Measurements from ENCODE around the gene TMEM114.

TMEM114 gene

DNA sequence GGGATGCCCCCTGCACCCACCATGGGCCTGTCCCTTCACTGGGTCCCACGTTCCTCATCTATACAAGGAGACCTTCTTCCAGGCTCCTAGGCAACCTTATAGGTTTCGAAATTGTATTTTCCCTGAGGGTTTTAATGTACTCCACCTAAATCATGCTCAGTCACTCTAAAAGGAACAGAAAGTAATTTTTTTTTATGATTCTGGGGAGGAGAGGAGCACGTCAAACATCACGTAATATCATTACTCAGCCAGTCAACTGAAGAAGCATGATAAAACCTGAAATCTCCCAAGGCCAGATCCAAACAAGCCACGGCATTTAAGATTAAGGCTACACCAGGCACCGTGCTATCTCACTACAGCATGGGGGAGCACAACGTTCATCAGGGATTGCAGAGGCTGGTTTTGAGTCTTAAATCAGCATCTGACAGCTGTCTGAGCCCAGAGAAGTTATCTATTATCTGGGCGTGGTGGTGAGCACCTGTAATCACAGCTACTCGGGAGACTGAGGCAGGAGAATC, 3.9 kb upstream of the TMEM114 start:
- no peak for DNase-seq (ENCODE audit: low read depth)
- no peak overlapping the region for H3K4me3 ChIP-seq (ENCODE audit: low read depth, low read length)
- TF ChIP-seq, protein P1, sequence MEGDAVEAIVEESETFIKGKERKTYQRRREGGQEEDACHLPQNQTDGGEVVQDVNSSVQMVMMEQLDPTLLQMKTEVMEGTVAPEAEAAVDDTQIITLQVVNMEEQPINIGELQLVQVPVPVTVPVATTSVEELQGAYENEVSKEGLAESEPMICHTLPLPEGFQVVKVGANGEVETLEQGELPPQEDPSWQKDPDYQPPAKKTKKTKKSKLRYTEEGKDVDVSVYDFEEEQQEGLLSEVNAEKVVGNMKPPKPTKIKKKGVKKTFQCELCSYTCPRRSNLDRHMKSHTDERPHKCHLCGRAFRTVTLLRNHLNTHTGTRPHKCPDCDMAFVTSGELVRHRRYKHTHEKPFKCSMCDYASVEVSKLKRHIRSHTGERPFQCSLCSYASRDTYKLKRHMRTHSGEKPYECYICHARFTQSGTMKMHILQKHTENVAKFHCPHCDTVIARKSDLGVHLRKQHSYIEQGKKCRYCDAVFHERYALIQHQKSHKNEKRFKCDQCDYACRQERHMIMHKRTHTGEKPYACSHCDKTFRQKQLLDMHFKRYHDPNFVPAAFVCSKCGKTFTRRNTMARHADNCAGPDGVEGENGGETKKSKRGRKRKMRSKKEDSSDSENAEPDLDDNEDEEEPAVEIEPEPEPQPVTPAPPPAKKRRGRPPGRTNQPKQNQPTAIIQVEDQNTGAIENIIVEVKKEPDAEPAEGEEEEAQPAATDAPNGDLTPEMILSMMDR (IDR thresholded peaks at IDR 0.05; ENCODE audit: low read depth, low read length, missing control alignments) = no peak

DNA sequence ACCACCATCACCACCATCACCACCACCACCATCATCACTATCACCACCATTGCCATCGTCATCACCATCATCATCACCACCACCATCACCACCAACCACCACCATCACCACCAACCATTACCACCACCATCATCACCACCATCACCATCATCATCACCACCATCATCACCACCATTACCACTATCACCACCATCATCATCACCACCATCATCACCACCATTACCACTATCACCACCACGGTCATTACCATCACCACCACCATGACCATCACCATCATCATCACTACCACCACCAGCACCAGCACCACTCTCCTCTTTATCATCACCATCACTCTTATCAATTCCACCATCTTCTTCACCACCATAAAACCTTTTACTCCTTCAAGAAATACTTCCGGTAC, 1.1 kb upstream of the TMEM114 start:
- H3K4me3 ChIP-seq (ENCODE audit: low read depth, low read length) = no peak overlapping the region
- DNase-seq (ENCODE audit: low read depth) = no peak
- TF ChIP-seq, protein P1 (IDR thresholded peaks at IDR 0.05; ENCODE audit: low read depth, low read length, missing control alignments) = no peak

DNA sequence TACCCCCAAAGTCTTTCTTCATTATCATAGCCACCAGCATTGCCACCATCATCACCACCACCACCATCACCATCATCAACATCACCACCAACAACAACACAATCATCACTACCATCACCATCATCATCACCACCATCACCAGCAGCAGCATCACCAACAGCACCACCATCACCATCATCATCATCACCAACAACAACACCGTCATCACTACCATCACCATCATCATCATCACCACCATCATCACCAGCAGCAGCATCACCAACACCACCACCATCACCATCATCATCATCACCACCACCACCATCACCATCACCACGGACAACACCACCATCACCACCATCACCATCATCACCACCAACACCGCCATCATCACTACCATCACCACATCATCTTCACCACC, 500 bp upstream of the TMEM114 start:
- no peak overlapping the region for H3K4me3 ChIP-seq (ENCODE audit: low read depth, low read length)
- no peak for DNase-seq (ENCODE audit: low read depth)
- TF ChIP-seq, protein P1 (IDR thresholded peaks at IDR 0.05; ENCODE audit: low read depth, low read length, missing control alignments) = no peak

DNA sequence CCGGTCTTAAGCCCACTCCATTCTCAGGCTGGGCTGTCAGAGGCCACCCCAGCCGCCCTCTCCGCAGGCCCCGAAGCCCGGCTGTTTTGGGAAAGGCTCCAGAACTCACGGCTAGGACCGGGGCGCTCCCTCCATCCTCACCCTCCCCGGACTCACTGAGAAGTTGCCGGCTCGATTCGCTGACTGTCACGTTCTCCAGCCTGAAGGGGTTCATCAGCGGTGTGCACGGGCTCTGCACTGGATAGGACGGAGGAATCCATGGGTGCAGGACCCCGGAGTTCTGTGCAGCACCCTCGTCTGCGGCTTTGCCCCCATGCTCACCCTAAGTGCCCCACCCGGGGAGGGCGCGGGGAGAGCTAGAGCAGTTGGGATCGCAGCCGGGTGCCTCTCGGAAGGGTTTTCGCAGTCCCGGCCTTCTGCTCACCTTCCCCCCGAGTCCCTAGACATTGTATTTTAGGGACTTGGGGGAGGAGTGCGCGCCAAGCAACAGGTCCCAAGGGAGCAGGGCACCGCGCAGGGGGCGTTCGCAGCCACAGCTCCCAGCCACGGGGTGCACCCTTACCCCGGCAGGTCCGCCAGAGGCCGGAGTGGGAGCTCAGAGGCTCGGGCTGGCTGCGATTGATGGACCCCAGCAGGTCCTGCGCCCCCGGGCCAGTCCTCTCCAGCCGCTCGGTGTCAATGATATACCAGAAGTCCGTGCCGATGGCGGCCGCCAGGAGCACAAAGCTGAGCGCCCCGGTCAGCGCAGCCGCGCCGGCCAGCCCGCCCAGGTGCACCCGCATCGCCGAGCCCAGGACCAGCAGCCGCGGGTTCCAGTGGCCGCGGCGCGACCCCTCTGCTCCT, 1.0 kb downstream of the TMEM114 start:
- TF ChIP-seq, protein P1 (IDR thresholded peaks at IDR 0.05; ENCODE audit: low read depth, low read length, missing control alignments) = no peak
- H3K4me3 ChIP-seq (ENCODE audit: low read depth, low read length) = no peak overlapping the region
- DNase-seq (ENCODE audit: low read depth) = no peak

DNA sequence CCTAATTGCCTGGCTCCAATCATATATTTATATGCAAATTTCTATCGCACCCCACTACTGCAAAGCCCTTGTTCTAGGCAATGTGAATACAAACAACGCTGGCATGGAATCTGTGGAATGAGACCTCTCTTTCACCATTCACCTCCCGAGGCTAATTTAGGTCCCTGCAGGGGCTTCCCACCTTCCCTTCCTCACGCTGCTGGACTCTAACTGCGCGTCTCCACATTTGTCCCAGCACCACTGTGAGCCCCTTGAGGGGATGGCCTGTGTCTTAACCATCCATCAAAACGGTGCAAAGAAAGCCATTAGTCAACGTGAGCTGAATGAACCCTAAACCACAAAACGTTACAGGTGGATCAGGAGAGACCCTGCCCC, 1.6 kb downstream of the TMEM114 start:
- H3K4me3 ChIP-seq (ENCODE audit: low read depth, low read length) = no peak overlapping the region
- TF ChIP-seq, protein P1 (IDR thresholded peaks at IDR 0.05; ENCODE audit: low read depth, low read length, missing control alignments) = no peak

DNA sequence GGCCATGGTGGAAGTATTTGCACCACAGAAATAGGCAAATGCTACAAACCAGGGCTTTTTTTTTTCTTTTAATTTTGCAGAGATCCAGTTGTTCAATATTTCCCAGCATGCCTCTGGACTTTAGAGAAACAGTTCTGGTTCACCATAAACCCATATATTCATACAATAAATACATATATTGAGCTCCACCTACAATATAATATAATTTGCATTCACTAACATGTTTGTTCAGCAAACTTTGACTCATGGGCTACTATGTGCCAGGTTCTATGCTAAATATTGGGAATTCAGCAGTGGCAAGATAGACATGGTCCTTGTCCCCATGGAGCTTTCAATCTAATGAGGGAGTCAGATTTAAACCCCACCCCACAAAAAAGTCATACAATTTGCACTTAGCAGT, 3.2 kb downstream of the TMEM114 start:
- TF ChIP-seq, protein P1 (IDR thresholded peaks at IDR 0.05; ENCODE audit: low read depth, low read length, missing control alignments) = no peak
- DNase-seq (ENCODE audit: low read depth) = no peak
- no peak overlapping the region for H3K4me3 ChIP-seq (ENCODE audit: low read depth, low read length)

More for the DNA sequence above, 1.6 kb downstream of the TMEM114 start:
- no peak for DNase-seq (ENCODE audit: low read depth)

DNA sequence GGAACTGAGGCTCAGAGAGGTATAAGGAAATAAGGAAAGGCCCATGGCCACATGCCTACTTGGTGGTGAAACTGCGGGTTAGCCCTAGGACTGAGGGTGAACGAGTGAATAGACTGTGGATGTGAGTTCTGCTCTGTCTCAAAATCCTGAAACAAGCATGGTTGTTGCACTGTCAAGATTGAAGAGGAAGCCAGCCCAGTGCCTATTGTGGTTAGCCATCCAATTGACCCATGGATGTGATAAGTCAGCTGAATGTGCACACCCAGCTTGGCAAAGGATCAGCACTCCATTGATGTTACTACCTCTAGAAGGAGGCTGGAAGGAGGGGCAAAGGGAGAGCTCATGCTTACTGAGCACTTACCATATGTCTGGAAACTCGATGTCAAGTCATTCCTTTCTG, 4.5 kb downstream of the TMEM114 start:
- TF ChIP-seq, protein P1 (IDR thresholded peaks at IDR 0.05; ENCODE audit: low read depth, low read length, missing control alignments) = no peak
- H3K4me3 ChIP-seq (ENCODE audit: low read depth, low read length) = no peak overlapping the region
- no peak for DNase-seq (ENCODE audit: low read depth)
